ENCODE results near the gene PPME1.

The PPME1 gene

DNA sequence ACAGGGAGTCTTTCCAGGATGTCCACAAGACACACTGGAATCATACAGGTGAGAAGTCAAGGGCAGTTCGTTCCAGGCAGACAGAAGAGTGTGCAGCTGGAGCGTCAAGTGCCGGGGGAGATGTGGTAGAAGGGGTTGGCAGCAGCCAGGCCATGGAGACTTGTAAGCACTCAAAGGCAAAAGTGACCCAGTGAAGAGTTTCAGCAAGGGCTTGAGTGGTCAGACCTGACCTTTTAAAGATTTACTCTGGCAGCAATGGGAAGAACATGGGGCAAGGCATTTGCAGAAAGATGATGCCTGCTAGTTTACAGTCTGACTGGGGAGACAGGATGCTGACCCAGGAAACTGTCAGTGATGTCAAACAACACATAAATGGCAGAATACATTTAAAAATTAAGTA lies 111.3 kb downstream of the PPME1 start:
- no peak for DNase-seq (ENCODE audit: low spot score)

DNA sequence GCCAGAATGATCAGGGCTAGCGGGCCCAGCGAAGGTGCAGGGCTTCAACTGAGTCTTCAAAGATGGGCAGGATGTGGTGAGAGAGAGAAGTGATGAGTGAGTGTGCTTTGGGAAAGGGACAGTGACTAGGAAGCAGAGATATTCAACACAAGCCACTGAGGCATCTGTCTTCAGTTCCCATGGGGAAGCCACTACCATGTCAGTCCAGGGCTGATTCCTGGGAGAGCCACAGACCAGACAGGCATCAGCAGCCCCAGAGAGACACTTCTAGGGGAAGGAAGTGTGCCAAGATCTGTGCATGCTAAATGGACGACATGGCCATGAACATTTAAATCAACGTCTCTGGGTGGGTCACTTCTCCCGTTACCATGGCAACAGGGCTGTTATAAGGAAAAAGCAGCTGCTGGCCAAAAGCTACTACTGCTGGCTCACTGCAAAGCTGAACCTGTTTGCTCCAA lies 111.9 kb downstream of the PPME1 start:
- no peak for DNase-seq (ENCODE audit: low spot score)

GRCh38 chr11:74283580-74284180 lies 112.6 kb downstream of the PPME1 start:
- DNase-seq (ENCODE audit: low spot score) = no peak

DNA sequence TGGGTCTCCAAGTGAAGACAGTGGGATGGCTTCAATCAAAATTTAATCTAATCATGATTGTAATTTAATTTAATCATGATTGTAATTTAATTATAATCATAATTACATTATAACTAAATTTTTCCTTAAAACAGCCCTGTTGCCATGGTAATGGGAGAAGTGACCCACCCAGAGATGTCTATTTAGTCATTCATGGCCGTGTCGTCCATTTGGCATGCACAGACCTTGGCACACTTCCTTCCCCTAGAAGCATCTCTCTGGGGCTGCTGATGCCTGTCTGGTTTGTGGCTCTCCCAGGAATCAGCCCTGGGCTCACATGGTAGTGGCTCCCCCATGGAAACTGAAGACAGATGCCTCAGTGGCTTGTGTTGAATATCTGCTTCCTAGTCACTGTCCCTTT lies 113.4 kb downstream of the PPME1 start:
- DNase-seq (ENCODE audit: low spot score) = no peak

DNA sequence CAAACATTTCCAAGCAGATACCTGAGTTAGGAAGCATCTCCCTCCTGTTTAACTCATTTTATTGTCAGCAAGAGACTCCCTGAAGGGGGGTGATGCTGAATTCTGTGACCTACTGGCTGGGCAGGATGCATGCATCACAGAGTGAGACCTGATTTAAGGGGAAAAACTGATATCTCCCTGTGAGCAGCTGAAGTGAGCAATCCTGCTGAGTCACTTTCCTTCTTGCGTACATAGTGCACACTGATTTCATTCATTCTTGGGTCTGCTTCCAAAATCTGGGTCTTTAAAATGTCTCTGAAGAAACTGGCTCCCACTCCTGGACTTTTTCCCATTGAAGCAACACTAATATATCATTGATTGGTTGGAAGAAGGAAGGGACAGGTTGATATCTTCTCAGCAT lies 117.1 kb downstream of the PPME1 start:
- peak; percentile 53 for DNase-seq (ENCODE audit: low spot score)

- DNase-seq (ENCODE audit: low spot score) = no peak
These were observed 117.8 kb downstream of the PPME1 start for GRCh38 chr11:74288911-74289310.

DNA sequence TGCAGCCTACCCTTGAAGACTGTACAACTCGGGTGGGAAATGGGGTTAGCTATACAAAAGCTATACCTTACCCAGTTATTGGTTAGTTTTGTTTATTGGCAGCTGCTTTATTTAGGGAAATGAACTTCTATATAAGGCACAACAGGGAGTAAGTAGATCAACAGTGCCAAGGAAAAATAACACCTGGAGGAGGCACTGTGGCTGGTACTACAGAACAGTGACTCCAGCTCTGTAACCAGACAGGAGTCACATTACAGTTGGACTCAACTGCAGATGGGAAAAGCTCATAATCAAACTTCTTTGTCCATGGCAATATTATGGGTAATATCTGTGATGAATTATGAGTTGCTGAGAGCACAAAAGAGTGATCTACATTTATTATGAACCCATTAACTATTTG lies 126.4 kb downstream of the PPME1 start:
- no peak for DNase-seq (ENCODE audit: low spot score)

- no peak for DNase-seq (ENCODE audit: low spot score)
These were observed 127.9 kb downstream of the PPME1 start for GRCh38 chr11:74299015-74299414.
